ENCODE measurements around the gene OR5M10.
A peak's percentile ranks its signal among the peaks of the same experiment; 100 is the strongest.
"Not testable (repeated sequence)": the region's sequence is repeated elsewhere in the genome, so short reads cannot be mapped to it uniquely, and the experiment has no call there.

Gene OR5M10

GRCh38 chr11:56577621-56578020 is at the start of gene OR5M10:
OR5M10 (minus strand) TSS chr11:56577721; CDS start chr11:56577721, 0 bp downstream.
- no peak for DNase-seq (ENCODE audit: low spot score)

GRCh38 chr11:56625946-56626345 is 48.4 kb upstream of the OR5M10 start:
- no peak for DNase-seq (ENCODE audit: low spot score)

GRCh38 chr11:56624661-56625110 is 47.2 kb upstream of the OR5M10 start:
- DNase-seq (ENCODE audit: low spot score): peak; percentile 57

- DNase-seq (ENCODE audit: low spot score): no peak
These were observed 33.7 kb upstream of the OR5M10 start for GRCh38 chr11:56611174-56611573.

- DNase-seq (ENCODE audit: low spot score): not testable (repeated sequence)
These were observed 14.7 kb upstream of the OR5M10 start for GRCh38 chr11:56592088-56592717.

- no peak for DNase-seq (ENCODE audit: low spot score)
These were observed 18.9 kb downstream of the OR5M10 start for GRCh38 chr11:56558574-56558973.

- not testable (repeated sequence) for DNase-seq (ENCODE audit: low spot score)
These were observed 22.8 kb downstream of the OR5M10 start for GRCh38 chr11:56554691-56555090.

GRCh38 chr11:56545531-56545930 is 32.0 kb downstream of the OR5M10 start:
- DNase-seq (ENCODE audit: low spot score): no peak

- DNase-seq (ENCODE audit: low spot score): no peak
These were observed 33.8 kb downstream of the OR5M10 start for GRCh38 chr11:56543739-56544138.

GRCh38 chr11:56543157-56543556 is 34.4 kb downstream of the OR5M10 start, which contains the start of gene OR5M11:
OR5M11 (minus strand) TSS chr11:56543257; CDS start chr11:56543257, 0 bp downstream.
- no peak for DNase-seq (ENCODE audit: low spot score)

- no peak for DNase-seq (ENCODE audit: low spot score)
These were observed 44.3 kb downstream of the OR5M10 start for GRCh38 chr11:56533054-56533740.

- DNase-seq (ENCODE audit: low spot score): no peak
These were observed 45.7 kb downstream of the OR5M10 start for GRCh38 chr11:56531856-56532255.
